ENCODE results near the gene CPED1. TPM values are rescaled to one million over a fixed set of nuclear protein-coding genes. Genes with fewer than 3 reads are reported as not detected.
"Not testable (repeated sequence)": the region's sequence is repeated elsewhere in the genome, so short reads cannot be mapped to it uniquely, and the experiment has no call there.

CPED1 gene
- total RNA-seq, 2 experiments from 2014 or later, result not detected

DNA sequence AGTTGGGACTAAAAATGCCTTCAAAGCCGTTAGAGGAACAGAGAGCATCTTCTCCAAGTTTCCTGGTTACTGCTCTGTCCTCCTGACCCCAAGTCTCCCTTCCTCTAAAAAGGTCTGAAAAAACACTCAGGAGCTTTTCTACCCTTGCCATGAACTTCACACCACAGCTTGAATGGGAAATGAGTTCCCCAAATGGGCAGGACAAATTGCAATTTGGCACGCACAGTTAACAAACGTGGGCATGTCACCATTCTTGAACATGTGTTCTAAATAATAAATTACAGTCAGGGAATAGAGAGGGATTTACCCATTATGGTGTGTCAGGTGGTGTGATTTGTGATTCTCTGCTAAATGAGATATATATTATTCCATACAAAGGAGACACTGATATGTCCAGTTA, 249.1 kb downstream of the CPED1 start:
- no peaks in the 10 kb centered on the region for H3K9me3 Mint-ChIP-seq (ENCODE audit: insufficient read depth)
- H3K36me3 Mint-ChIP-seq (ENCODE audit: low read depth), result no peaks in the 10 kb centered on the region
- no peaks in the 10 kb centered on the region for H3K4me1 Mint-ChIP-seq (ENCODE audit: low read depth)
- H3K27ac Mint-ChIP-seq, result no peak overlapping the region
- ATAC-seq, result no peak
- H3K27me3 Mint-ChIP-seq (ENCODE audit: low read depth), result no peaks in the 10 kb centered on the region
- no peak overlapping the region for H3K4me3 Mint-ChIP-seq
- ChIA-PET POLR2A (no interaction called here), CTCF (no interaction called here)
- DNase-seq, result no peak

DNA sequence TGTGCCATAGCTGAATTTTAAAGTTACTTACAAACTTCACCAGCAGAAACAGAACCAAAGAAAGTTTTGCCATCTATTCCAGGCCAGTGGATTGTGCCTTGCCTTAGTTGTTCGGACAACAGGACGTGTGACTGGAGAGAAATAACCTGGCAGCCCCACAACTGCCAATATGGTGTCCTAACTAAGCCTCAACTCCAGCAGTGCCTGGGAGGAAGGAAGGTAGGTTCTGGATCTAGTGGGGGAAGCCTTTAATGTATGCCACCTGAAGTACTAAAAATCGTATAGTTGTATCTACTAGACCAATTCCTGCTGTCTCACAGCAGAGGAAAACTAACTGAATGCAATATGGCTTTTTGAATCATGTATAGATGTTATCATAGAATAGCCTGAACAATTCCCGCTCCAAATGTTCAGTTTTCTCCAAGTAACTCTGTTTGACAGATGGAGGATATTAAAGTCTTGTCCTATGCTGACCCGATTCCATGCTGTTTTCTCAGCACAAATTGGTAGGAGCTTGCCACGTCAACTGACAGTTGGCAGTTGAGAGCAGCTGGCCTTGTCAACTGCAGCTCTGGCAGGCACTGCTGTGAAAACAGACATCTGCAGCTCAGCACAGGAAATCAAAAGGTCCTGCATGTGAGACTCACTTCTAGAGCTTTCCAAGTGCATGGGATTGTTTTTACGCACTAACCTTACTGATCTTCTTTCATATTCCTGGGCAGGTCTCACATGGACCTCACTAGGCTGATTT, 255.8 kb downstream of the CPED1 start:
- Mint-ChIP-seq H3K9me3 (ENCODE audit: insufficient read depth) (no peaks in the 10 kb centered on the region), H3K4me3 (no peak overlapping the region), H3K36me3 (ENCODE audit: low read depth) (no peaks in the 10 kb centered on the region), H3K4me1 (ENCODE audit: low read depth) (no peaks in the 10 kb centered on the region), H3K27ac (no peak overlapping the region), H3K27me3 (ENCODE audit: low read depth) (no peaks in the 10 kb centered on the region)
- DNase-seq (no peak), ATAC-seq (no peak)
- ChIA-PET POLR2A (no interaction called here), CTCF (interaction anchor here (1.2 kb wide), 1 partner anchor 136 kb away, joined by 3 read pairs; no protein-coding TSS in a partner anchor)

DNA sequence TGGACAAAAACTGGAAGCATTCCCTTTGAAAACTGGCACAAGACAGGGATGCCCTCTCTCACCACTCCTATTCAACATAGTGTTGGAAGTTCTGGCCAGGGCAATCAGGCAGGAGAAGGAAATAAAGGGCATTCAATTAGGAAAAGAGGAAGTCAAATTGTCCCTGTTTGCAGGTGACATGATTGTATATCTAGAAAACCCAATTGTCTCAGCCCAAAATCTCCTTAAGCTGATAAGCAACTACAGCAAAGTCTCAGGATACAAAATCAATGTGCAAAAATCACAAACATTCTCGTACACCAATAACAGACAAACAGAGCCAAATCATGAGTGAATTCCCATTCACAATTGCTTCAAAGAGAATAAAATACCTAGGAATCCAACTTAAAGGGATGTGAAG, 262.9 kb downstream of the CPED1 start:
- POLR2A ChIA-PET; H3K9me3 Mint-ChIP-seq (ENCODE audit: insufficient read depth); H3K27ac Mint-ChIP-seq; CTCF ChIA-PET; ATAC-seq; H3K27me3 Mint-ChIP-seq (ENCODE audit: low read depth); H3K4me1 Mint-ChIP-seq (ENCODE audit: low read depth); DNase-seq; H3K36me3 Mint-ChIP-seq (ENCODE audit: low read depth); H3K4me3 Mint-ChIP-seq: not testable (repeated sequence)

DNA sequence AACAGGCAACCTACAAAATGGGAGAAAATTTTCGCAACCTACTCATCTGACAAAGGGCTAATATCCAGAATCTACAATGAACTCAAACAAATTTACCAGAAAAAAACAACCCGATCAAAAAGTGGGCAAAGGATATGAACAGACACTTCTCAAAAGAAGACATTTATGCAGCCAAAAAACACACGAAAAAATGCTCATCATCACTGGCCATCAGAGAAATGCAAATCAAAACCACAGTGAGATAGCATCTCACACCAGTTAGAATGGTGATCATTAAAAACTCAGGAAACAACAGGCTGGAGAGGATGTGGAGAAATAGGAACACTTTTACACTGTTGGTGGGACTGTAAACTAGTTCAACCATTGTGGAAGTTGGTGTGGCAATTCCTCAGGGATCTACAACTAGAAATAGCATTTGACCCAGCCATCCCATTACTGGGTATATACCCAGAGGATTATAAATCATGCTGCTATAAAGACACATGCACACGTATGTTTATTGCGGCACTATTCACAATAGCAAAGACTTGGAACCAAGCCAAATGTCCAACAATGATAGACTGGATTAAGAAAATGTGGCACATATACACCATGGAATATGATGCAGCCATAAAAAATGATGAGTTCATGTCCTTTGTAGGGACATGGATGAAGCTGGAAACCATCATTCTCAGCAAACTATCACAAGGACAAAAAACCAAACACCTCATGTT, 264.2 kb downstream of the CPED1 start:
- H3K4me3 Mint-ChIP-seq; H3K4me1 Mint-ChIP-seq (ENCODE audit: low read depth); H3K27ac Mint-ChIP-seq; DNase-seq; H3K36me3 Mint-ChIP-seq (ENCODE audit: low read depth); ATAC-seq; H3K27me3 Mint-ChIP-seq (ENCODE audit: low read depth); CTCF ChIA-PET; H3K9me3 Mint-ChIP-seq (ENCODE audit: insufficient read depth); POLR2A ChIA-PET: not testable (repeated sequence)

DNA sequence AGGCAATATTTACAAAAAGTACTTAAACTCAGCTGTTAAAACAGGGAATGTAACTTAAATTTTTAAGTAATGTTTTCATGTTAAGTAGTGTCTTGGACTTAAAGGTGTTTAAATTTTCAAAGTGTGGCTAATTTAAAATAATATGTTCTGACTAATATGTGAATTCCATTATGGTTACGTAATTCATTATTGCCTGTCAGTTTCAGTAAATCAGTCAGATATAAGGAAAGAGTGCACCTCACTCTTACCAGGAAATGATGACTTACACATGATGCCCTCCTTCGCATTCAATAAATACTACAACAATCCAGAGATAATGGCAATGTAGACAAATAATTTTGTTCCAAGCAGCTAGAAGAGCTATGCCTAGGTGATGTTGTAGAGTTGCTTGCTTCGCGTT, 271.3 kb downstream of the CPED1 start:
- H3K4me1 Mint-ChIP-seq (ENCODE audit: low read depth), result no peaks in the 10 kb centered on the region
- H3K36me3 Mint-ChIP-seq (ENCODE audit: low read depth), result no peaks in the 10 kb centered on the region
- no peak overlapping the region for H3K27ac Mint-ChIP-seq
- H3K27me3 Mint-ChIP-seq (ENCODE audit: low read depth), result no peaks in the 10 kb centered on the region
- ATAC-seq, result no peak
- H3K4me3 Mint-ChIP-seq, result no peak overlapping the region
- no peaks in the 10 kb centered on the region for H3K9me3 Mint-ChIP-seq (ENCODE audit: insufficient read depth)
- CTCF ChIA-PET, result no interaction called here
- POLR2A ChIA-PET, result no interaction called here
- no peak for DNase-seq

DNA sequence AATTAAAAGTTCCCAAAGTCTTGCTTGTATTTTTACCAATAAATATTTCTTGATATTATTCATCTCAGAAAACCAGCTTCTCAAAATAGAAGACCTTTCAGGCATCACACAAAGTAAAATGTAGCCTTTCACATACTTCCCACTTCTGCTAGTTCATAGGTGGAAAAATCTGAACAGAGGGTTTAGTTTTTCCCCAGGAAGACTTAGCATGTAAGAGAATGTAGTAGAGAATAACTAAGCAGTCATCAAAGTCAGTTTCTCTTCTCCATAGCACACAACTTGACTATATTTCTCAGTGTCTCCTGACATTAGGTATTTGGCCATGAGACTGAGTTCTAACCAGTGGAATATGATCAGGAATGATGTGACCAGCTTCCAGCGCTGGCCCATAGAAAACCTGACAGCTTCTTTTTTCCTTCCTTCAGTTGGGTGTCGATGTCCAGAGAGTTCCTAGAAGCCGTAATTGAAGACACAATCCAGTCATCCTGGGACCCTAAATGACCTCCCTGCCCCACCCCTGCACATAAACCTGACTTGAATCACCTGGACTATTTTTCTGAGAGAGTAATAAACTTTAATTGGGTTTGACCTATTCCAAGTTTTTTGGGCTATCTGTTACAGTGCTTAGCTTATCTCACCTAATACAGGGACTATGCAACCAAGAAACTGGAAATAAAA, 272.8 kb downstream of the CPED1 start:
- no peaks in the 10 kb centered on the region for H3K36me3 Mint-ChIP-seq (ENCODE audit: low read depth)
- H3K4me3 Mint-ChIP-seq, result no peak overlapping the region
- POLR2A ChIA-PET, result no interaction called here
- CTCF ChIA-PET, result no interaction called here
- DNase-seq (no peak), ATAC-seq (no peak)
- no peak overlapping the region for H3K27ac Mint-ChIP-seq
- H3K9me3 Mint-ChIP-seq (ENCODE audit: insufficient read depth), result no peaks in the 10 kb centered on the region
- H3K27me3 Mint-ChIP-seq (ENCODE audit: low read depth), result no peaks in the 10 kb centered on the region
- H3K4me1 Mint-ChIP-seq (ENCODE audit: low read depth), result no peaks in the 10 kb centered on the region

DNA sequence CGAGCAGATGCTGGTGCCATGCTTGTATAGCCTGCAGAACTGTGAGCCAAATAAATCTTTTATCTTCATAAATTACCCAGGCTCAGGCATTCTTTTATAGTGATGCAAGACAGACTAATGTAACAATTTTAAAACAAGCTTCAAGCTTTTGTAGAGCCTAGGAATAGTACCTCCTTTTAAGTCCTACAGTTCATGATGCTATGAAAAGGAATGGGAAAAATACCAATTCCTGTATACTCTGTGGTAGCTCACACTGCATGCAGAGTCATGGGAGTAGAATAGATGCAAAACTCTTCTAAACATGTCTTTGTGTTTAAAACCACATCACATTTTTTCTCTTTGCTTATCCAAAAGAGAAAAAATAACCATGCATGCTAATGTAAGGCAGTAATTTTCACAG, 273.7 kb downstream of the CPED1 start:
- no peak for DNase-seq
- H3K4me3 Mint-ChIP-seq, result no peak overlapping the region
- no peak overlapping the region for H3K27ac Mint-ChIP-seq
- H3K9me3 Mint-ChIP-seq (ENCODE audit: insufficient read depth), result no peaks in the 10 kb centered on the region
- CTCF ChIA-PET, result no interaction called here
- H3K36me3 Mint-ChIP-seq (ENCODE audit: low read depth), result no peaks in the 10 kb centered on the region
- H3K4me1 Mint-ChIP-seq (ENCODE audit: low read depth), result no peaks in the 10 kb centered on the region
- POLR2A ChIA-PET, result no interaction called here
- no peaks in the 10 kb centered on the region for H3K27me3 Mint-ChIP-seq (ENCODE audit: low read depth)
- no peak for ATAC-seq

DNA sequence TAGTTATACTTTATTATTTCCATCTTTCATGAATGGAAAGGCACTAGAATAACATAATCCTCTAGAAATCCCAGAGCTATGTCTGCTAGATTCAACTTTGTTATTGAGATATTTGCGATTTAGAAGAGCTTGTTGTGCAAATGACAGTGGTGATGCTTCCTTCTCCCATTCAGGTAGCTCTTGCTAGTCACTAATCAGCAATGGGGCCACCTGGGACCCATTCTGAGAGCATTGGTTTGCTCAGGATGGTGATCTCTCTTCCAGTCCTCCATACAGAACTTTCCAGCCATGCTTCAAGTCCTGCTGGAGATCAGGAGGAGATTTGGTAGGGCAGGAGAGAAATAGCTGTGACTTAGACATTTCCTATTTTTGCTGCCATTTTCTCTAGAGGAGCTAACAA, 274.5 kb downstream of the CPED1 start:
- no peak for ATAC-seq
- Mint-ChIP-seq H3K27ac (no peak overlapping the region), H3K9me3 (ENCODE audit: insufficient read depth) (no peaks in the 10 kb centered on the region), H3K4me1 (ENCODE audit: low read depth) (no peaks in the 10 kb centered on the region), H3K4me3 (no peak overlapping the region), H3K27me3 (ENCODE audit: low read depth) (no peaks in the 10 kb centered on the region), H3K36me3 (ENCODE audit: low read depth) (no peaks in the 10 kb centered on the region)
- DNase-seq, result no peak
- ChIA-PET POLR2A (no interaction called here), CTCF (interaction anchor here (1.5 kb wide), 1 partner anchor 104 kb away, joined by 3 read pairs; no protein-coding TSS in a partner anchor)

DNA sequence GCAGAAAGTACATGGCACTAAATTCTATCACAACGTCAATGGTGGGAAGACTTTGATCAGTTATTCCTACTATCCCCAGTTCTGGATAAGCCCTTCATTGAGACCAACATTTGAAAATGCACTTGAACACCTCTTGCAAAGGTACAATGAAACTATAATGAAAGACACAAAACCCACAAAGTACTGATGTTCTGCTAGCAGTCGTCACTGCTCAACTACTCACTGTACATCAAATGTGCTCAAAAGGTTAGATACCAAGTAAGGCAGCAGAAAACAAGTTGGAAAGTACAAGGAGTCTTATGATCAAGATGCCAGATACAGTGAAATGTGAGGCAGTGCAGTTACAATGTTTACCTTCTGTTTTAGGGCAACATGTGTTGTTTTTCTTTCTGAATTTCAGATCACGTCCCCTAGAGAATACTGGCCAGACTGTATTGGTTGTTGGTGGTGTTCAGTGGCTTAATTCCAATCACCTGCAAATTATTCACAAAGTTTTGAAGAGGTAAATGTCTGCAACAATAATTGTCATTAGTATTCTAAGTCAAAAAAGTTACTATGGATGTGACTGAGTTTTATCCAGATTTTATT, 277.9 kb downstream of the CPED1 start:
- Mint-ChIP-seq H3K4me1 (ENCODE audit: low read depth) (no peaks in the 10 kb centered on the region), H3K9me3 (ENCODE audit: insufficient read depth) (no peaks in the 10 kb centered on the region), H3K4me3 (no peak overlapping the region), H3K27ac (no peak overlapping the region), H3K36me3 (ENCODE audit: low read depth) (no peaks in the 10 kb centered on the region), H3K27me3 (ENCODE audit: low read depth) (no peaks in the 10 kb centered on the region)
- ATAC-seq, result no peak
- ChIA-PET CTCF (no interaction called here), POLR2A (no interaction called here)
- no peak for DNase-seq

DNA sequence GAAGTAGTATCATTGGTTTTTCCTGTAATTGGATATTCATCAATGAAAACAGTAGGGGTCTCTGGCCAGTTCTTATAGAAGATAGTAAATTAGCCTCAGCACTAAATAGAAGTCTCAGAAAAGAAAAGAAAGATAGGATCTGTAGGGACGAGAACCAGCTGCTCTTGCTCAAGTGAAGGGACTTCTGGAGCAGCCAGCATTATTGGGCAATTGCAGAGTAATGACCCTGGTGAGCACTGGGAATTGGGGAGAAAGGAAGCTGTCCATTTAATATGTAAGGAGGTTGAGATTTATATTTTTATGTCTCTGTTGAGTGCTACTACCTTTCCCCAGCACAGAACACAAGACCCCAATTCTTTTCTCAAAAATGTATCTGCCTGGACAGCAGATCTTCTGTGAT, 279.1 kb downstream of the CPED1 start:
- no peaks in the 10 kb centered on the region for H3K4me1 Mint-ChIP-seq (ENCODE audit: low read depth)
- no peak overlapping the region for H3K27ac Mint-ChIP-seq
- no peaks in the 10 kb centered on the region for H3K27me3 Mint-ChIP-seq (ENCODE audit: low read depth)
- DNase-seq (no peak), ATAC-seq (no peak)
- POLR2A ChIA-PET, result no interaction called here
- H3K9me3 Mint-ChIP-seq (ENCODE audit: insufficient read depth), result no peaks in the 10 kb centered on the region
- H3K36me3 Mint-ChIP-seq (ENCODE audit: low read depth), result no peaks in the 10 kb centered on the region
- CTCF ChIA-PET, result no interaction called here
- H3K4me3 Mint-ChIP-seq, result no peak overlapping the region

DNA sequence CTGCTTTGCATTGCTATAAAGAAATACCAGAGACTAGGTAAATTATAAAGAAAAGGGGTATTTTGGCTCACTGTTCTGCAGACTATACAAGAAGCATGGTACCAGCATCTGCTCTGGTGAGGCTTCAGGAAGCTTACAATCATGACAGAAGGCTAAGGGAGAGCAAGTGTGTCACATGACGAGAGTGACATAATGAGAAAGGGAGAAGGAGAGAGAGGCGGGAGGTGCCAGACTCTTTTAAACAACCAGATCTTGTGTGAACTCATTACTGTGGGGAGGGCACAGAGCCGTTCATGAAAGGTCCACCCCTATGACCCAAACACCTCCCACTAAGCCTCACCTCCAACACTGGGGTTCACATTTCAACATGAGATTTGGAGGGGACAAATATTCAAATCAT, 281.3 kb downstream of the CPED1 start:
- no peaks in the 10 kb centered on the region for H3K9me3 Mint-ChIP-seq (ENCODE audit: insufficient read depth)
- H3K27ac Mint-ChIP-seq, result no peak overlapping the region
- H3K36me3 Mint-ChIP-seq (ENCODE audit: low read depth), result no peaks in the 10 kb centered on the region
- no peak for ATAC-seq
- no peaks in the 10 kb centered on the region for H3K27me3 Mint-ChIP-seq (ENCODE audit: low read depth)
- H3K4me3 Mint-ChIP-seq, result no peak overlapping the region
- ChIA-PET CTCF (no interaction called here), POLR2A (no interaction called here)
- no peaks in the 10 kb centered on the region for H3K4me1 Mint-ChIP-seq (ENCODE audit: low read depth)
- no peak for DNase-seq

DNA sequence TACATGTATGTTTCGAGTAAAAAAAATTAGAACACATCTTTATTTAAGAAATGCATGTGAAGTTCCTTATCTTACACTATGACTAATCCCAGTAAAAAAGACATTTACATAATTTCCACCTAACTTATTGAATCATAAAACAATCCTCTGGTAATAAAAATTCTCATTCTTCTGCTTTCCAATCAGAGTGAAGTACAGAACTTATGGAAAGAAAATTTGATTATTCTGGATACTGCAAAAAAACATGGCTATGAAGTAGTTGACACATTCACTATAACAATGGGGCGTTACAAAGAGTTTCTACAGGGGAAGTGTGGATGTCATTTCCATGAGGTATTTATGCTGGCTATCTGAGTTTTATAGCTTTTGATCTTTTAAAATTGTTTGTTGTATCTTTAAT, 282.6 kb downstream of the CPED1 start:
- no peaks in the 10 kb centered on the region for H3K9me3 Mint-ChIP-seq (ENCODE audit: insufficient read depth)
- POLR2A ChIA-PET, result no interaction called here
- CTCF ChIA-PET, result no interaction called here
- no peaks in the 10 kb centered on the region for H3K4me1 Mint-ChIP-seq (ENCODE audit: low read depth)
- no peak for DNase-seq
- H3K27ac Mint-ChIP-seq, result no peak overlapping the region
- no peak for ATAC-seq
- no peak overlapping the region for H3K4me3 Mint-ChIP-seq
- no peaks in the 10 kb centered on the region for H3K36me3 Mint-ChIP-seq (ENCODE audit: low read depth)
- H3K27me3 Mint-ChIP-seq (ENCODE audit: low read depth), result no peaks in the 10 kb centered on the region

All from activated CD8-positive, alpha-beta T cell treated with anti-CD3 and anti-CD28 coated beads, Interleukin-2, amount 10 ng/mL, durations not matched to agents 7 days and 5 days (primary cell).